ENCODE measurements around the gene NHERF2.

DNA sequence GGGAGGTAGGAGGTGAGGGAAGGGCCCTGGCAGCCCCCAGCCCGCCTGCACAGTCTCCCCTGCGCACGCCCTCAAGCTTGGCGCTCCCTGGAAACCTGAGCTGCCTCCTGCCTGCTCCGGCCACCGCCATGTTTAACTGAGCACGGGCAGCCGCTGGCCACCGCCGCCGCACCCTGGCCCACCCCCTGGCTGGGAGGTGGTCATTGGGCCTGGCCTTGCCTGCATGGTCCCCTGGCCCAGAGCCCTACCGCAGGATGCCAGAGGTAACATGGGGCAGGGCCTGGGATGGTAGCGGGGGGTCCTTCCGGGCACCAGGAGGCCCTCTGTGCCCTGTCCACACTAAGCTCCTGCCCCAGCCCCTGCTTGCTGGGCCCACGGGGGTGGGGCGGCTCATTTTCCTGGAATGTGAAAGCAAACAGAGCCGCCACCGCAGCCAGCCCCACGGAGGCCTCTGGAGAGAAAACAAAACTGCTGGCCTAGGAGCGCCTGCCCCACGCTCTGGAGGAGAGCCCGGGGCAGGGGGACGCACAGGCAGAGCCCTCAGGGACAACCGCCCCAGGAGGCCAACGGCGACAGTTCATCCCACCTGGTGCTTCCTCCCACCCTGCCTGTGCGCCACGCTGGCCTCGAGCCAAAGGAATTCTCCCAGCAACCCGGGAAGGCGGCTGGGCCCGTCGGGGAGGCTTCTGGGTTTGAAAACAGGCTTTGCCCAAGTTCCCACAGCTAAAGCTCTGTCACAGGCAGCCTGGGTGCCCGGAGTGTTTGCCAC lies 8.9 kb downstream of the NHERF2 start:
- TF ChIP-seq, protein P1, sequence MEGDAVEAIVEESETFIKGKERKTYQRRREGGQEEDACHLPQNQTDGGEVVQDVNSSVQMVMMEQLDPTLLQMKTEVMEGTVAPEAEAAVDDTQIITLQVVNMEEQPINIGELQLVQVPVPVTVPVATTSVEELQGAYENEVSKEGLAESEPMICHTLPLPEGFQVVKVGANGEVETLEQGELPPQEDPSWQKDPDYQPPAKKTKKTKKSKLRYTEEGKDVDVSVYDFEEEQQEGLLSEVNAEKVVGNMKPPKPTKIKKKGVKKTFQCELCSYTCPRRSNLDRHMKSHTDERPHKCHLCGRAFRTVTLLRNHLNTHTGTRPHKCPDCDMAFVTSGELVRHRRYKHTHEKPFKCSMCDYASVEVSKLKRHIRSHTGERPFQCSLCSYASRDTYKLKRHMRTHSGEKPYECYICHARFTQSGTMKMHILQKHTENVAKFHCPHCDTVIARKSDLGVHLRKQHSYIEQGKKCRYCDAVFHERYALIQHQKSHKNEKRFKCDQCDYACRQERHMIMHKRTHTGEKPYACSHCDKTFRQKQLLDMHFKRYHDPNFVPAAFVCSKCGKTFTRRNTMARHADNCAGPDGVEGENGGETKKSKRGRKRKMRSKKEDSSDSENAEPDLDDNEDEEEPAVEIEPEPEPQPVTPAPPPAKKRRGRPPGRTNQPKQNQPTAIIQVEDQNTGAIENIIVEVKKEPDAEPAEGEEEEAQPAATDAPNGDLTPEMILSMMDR (IDR thresholded peaks at IDR 0.05) = no peak
- no peak for TF ChIP-seq EZH2phosphoT487 (IDR thresholded peaks at IDR 0.05)
